B cell (primary cell): ENCODE data around the gene RAD51B. TPM values are rescaled to one million over a fixed set of nuclear protein-coding genes. Genes with fewer than 3 reads are reported as not detected.
"Not testable (repeated sequence)": the region's sequence is repeated elsewhere in the genome, so short reads cannot be mapped to it uniquely, and the experiment has no call there.

ENCODE experiments used
- ATAC-seq: fragments of 200-7000 bp; cut with Tn5 transposase; one replicate; pipeline ENCODE4 v1.10.0; 2021; ENCODE audit warnings: low read depth, mild to moderate bottlenecking, moderate number of reproducible peaks, moderate library complexity
- CTCF ChIA-PET: fragments of 350-600 bp; sonication (Branson Sonifier 250); formaldehyde crosslinking; loops from one replicate; lab custom pipeline; 2021; ENCODE audit warnings: antibody characterized with exemption, inconsistent platforms; lab: Charles Lee
- POLR2A ChIA-PET: fragments of 350-600 bp; sonication (Branson Sonifier 250); formaldehyde crosslinking; loops from one replicate; lab custom pipeline; 2021; ENCODE audit warnings: antibody characterized with exemption; lab: Charles Lee
- DNase-seq: peaks from one replicate; pipeline ENCODE4 v3.0.0; 2013
- H2AFZ ChIP-seq: 2 replicates; pipeline ENCODE4 v1.6.1; 2012; ENCODE audit warnings: mild to moderate bottlenecking, low read depth, low read length; ENCODE audit not compliant: insufficient read depth, poor library complexity, severe bottlenecking
- H3K27ac ChIP-seq, 2 donors: 1 replicate in 1 of 2; 2 replicates in 1 of 2; pipeline ENCODE4 v1.5.1; 2012 to 2013; ENCODE audit warnings: low read length in 2 of 2, mild to moderate bottlenecking in 2 of 2, moderate library complexity in 1 of 2
- H3K27me3 ChIP-seq, 4 experiments: fragments of 200-600 bp in 1 of 4; sonication (generic) in 1 of 4; replicated peaks in 1 of 4; 1 replicate in 2 of 4; 2 replicates in 2 of 4; pipeline versions ENCODE4 v1.6.1 to v1.7.0; 2013 to 2016; ENCODE audit warnings: low read length in 3 of 4, mild to moderate bottlenecking in 2 of 4, mixed read lengths in 1 of 4, moderate library complexity in 1 of 4; ENCODE audit not compliant: insufficient read depth in 4 of 4, control insufficient read depth in 3 of 4; ENCODE audit errors: control extremely low read depth in 1 of 4
- H3K36me3 ChIP-seq, 2 experiments: replicated peaks in 1 of 2; 1 replicate in 1 of 2; 2 replicates in 1 of 2; pipeline versions ENCODE4 v1.6.1 to v1.7.1; 2013; ENCODE audit warnings: low read length in 1 of 2; ENCODE audit not compliant: insufficient read depth in 2 of 2, control insufficient read depth in 1 of 2; ENCODE audit errors: control extremely low read depth in 1 of 2, extremely low read depth in 1 of 2
- H3K4me1 ChIP-seq, 2 donors: fragments of 200-600 bp in 1 of 2; sonication (generic) in 1 of 2; 1 replicate in 1 of 2; 2 replicates in 1 of 2; pipeline versions ENCODE4 v1.5.1 to v1.6.1; 2013 to 2017; ENCODE audit warnings: low read length in 2 of 2; ENCODE audit not compliant: control insufficient read depth in 2 of 2, insufficient read depth in 2 of 2
- H3K4me2 ChIP-seq: replicated peaks from 2 replicates; pipeline ENCODE3; 2012; ENCODE audit warnings: mild to moderate bottlenecking, low read depth, low read length; ENCODE audit not compliant: poor library complexity, severe bottlenecking
- H3K4me3 ChIP-seq, 5 experiments: fragments of 200-600 bp in 1 of 5; sonication (generic) in 1 of 5; 1 replicate in 3 of 5; 2 replicates in 2 of 5; pipeline versions ENCODE4 v1.5.1 to v1.7.0; 2011 to 2016; ENCODE audit warnings: low read length in 4 of 5, mild to moderate bottlenecking in 4 of 5, low read depth in 2 of 5, control low read depth in 1 of 5, moderate library complexity in 1 of 5; ENCODE audit not compliant: insufficient read depth in 1 of 5; ENCODE audit errors: control extremely low read depth in 1 of 5, extremely low read depth in 1 of 5
- H3K79me2 ChIP-seq: fragments of 200-600 bp; sonication (generic); one replicate; pipeline ENCODE4 v1.6.0; 2016; ENCODE audit warnings: low read length; ENCODE audit not compliant: control insufficient read depth, insufficient read depth
- H3K9ac ChIP-seq: fragments of 200-600 bp; sonication (generic); 2 replicates; pipeline ENCODE4 v1.6.1; 2017; ENCODE audit warnings: mild to moderate bottlenecking, low read length, moderate library complexity
- H3K9me3 ChIP-seq, 3 donors: one replicate each; pipeline versions ENCODE4 v1.6.1 to v1.7.1; 2013; ENCODE audit warnings: low read length in 2 of 3; ENCODE audit not compliant: control insufficient read depth in 2 of 3, insufficient read depth in 1 of 3; ENCODE audit errors: control extremely low read depth in 1 of 3
- H4K20me1 ChIP-seq: 2 replicates; pipeline ENCODE4 v1.6.0; 2012; ENCODE audit warnings: mild to moderate bottlenecking, low read length; ENCODE audit not compliant: insufficient read depth, control insufficient read depth, poor library complexity, severe bottlenecking
- H3K27ac Mint-ChIP-seq: one replicate; pipeline ENCODE4 v1.8.0; 2021; ENCODE audit warnings: mixed read lengths
- H3K27me3 Mint-ChIP-seq: one replicate; pipeline ENCODE4 v1.8.0; 2021; ENCODE audit warnings: mixed read lengths
- H3K4me1 Mint-ChIP-seq: one replicate; pipeline ENCODE4 v1.8.0; 2021; ENCODE audit warnings: mixed read lengths
- H3K4me3 Mint-ChIP-seq: one replicate; pipeline ENCODE4 v1.8.0; 2021; ENCODE audit warnings: mixed read lengths
- H3K9me3 Mint-ChIP-seq: one replicate; pipeline ENCODE4 v1.8.0; 2022; ENCODE audit warnings: mixed read lengths; ENCODE audit not compliant: insufficient read depth
- EZH2 ChIP-seq: IDR thresholded peaks from 2 replicates; pipeline ENCODE4 v1.6.1; 2012; ENCODE audit warnings: borderline replicate concordance, low read depth, mild to moderate bottlenecking, moderate library complexity, low read length; ENCODE audit not compliant: insufficient read depth, poor library complexity, severe bottlenecking
- WGBS: methylation state at CpG from one replicate; pipeline ENCODE4 v1.1.5; 2013; ENCODE audit warnings: missing lambda C conversion rate; ENCODE audit not compliant: insufficient coverage; 5-methylcytosine and 5-hydroxymethylcytosine counted together
- intact Hi-C: fragments of 100-400 bp; cut with micrococcal nuclease; formaldehyde crosslinking; loops from one replicate; pipeline ENCODE4 v1.10.0; 2022
- polyA plus RNA-seq: library from polyadenylated mRNA; depleted of rRNA; stranded (reverse); fragments of >200 nt; gene quantifications from 2 replicates; pipeline ENCODE4 v1.2.3, GENCODE V29; 2012
- total RNA-seq, 2 donors: library from RNA; stranded (reverse); fragments of 120-200 nt in 1 of 2; gene quantifications; 1 replicate in 1 of 2; 2 replicates in 1 of 2; pipeline versions ENCODE4 v1.2.3 to v1.2.4, GENCODE V29; 2013 to 2022
- TF ChIP-seq, protein P1 (sequence below): fragments of 200-600 bp; IDR thresholded peaks from one replicate; pipeline ENCODE4 v1.8.0; 2022; ENCODE audit warnings: antibody characterized with exemption, mild to moderate bottlenecking

The RAD51B gene
- total and polyA plus RNA-seq, 2 donors (not counting 1 experiment from before 2014, with no cell fraction given) = 6.5 to 60.6 TPM

DNA sequence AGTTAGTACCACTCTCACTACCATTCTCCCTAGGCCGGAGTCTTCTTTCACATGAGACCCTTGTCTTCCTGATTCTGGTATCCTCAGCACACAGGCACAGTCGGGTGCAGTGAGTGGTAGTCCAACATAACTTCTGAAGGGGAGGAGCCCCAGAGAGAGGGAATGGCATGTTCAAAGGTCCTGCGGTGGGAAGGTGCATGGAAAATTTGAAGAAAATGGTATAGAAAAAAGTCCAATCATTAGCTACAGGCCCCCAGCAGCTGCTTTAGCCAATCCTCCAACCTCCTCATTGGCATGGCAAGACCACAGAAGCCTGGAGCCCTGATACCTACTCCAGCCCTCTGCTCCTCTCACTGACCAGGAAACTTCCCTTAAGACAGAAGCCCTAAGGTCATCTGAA, 876.7 kb downstream of the RAD51B start:
- no peaks in the 10 kb centered on the region for H3K27me3 Mint-ChIP-seq
- CTCF ChIA-PET = no interaction called here
- Histone ChIP-seq H3K4me1 (peaks cover 9 to 31% of the 10 kb centered on the region in 2 donors), H2AFZ (no peak overlapping the region), H3K27me3 (no peaks in the 10 kb centered on the region), H3K4me3 (no peak overlapping the region), H3K36me3 (no peaks in the 10 kb centered on the region), H4K20me1 (no peaks in the 10 kb centered on the region), H3K79me2 (no peaks in the 10 kb centered on the region), H3K9ac (no peak overlapping the region), H3K27ac (no peak overlapping the region), H3K4me2 (no peak overlapping the region), H3K9me3 (peaks cover 0 to 21% (median 5%) of the 10 kb centered on the region in 3 donors)
- H3K4me1 Mint-ChIP-seq = peaks cover 44% of the 10 kb centered on the region
- intact Hi-C loops = no loop called here
- H3K27ac Mint-ChIP-seq = no peak overlapping the region
- no peak overlapping the region for H3K4me3 Mint-ChIP-seq
- no peak for DNase-seq
- TF ChIP-seq EZH2 = no peak
- TF ChIP-seq, protein P1, sequence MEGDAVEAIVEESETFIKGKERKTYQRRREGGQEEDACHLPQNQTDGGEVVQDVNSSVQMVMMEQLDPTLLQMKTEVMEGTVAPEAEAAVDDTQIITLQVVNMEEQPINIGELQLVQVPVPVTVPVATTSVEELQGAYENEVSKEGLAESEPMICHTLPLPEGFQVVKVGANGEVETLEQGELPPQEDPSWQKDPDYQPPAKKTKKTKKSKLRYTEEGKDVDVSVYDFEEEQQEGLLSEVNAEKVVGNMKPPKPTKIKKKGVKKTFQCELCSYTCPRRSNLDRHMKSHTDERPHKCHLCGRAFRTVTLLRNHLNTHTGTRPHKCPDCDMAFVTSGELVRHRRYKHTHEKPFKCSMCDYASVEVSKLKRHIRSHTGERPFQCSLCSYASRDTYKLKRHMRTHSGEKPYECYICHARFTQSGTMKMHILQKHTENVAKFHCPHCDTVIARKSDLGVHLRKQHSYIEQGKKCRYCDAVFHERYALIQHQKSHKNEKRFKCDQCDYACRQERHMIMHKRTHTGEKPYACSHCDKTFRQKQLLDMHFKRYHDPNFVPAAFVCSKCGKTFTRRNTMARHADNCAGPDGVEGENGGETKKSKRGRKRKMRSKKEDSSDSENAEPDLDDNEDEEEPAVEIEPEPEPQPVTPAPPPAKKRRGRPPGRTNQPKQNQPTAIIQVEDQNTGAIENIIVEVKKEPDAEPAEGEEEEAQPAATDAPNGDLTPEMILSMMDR = no peak
- ATAC-seq = no peak
- WGBS = no CpG with 5 or more reads among the region's 3 CpGs
- POLR2A ChIA-PET = no interaction called here
- H3K9me3 Mint-ChIP-seq = no peaks in the 10 kb centered on the region

GRCh38 chr14:68696721-68697495, 877.3 kb downstream of the RAD51B start:
- Histone ChIP-seq H3K9me3 (peaks cover 0 to 21% (median 5%) of the 10 kb centered on the region in 3 donors), H3K9ac (no peak overlapping the region), H3K4me3 (no peak overlapping the region), H3K27ac (no peak overlapping the region), H3K4me2 (no peak overlapping the region), H3K79me2 (no peaks in the 10 kb centered on the region), H2AFZ (no peak overlapping the region), H3K36me3 (no peaks in the 10 kb centered on the region), H4K20me1 (no peaks in the 10 kb centered on the region), H3K4me1 (peaks cover 4 to 26% of the 10 kb centered on the region in 2 donors), H3K27me3 (no peaks in the 10 kb centered on the region)
- POLR2A ChIA-PET = no interaction called here
- H3K4me3 Mint-ChIP-seq = no peak overlapping the region
- no peak overlapping the region for H3K27ac Mint-ChIP-seq
- peaks cover 41% of the 10 kb centered on the region for H3K4me1 Mint-ChIP-seq
- CTCF ChIA-PET = no interaction called here
- intact Hi-C loops = no loop called here
- ATAC-seq = no peak
- no peaks in the 10 kb centered on the region for H3K27me3 Mint-ChIP-seq
- no peaks in the 10 kb centered on the region for H3K9me3 Mint-ChIP-seq
- WGBS = 95% methylated on average over 3 of the region's 6 CpGs
- no peak for TF ChIP-seq EZH2
- DNase-seq = no peak

GRCh38 chr14:68698773-68699172, 879.2 kb downstream of the RAD51B start:
- H4K20me1 ChIP-seq, H3K27me3 ChIP-seq, intact Hi-C loops, H2AFZ ChIP-seq, H3K36me3 ChIP-seq, POLR2A ChIA-PET, H3K4me2 ChIP-seq, H3K9ac ChIP-seq, H3K27ac ChIP-seq, H3K27ac Mint-ChIP-seq, H3K79me2 ChIP-seq, H3K9me3 Mint-ChIP-seq, H3K4me3 Mint-ChIP-seq, DNase-seq, H3K27me3 Mint-ChIP-seq, ATAC-seq, H3K4me3 ChIP-seq: not testable (repeated sequence)
- CTCF ChIA-PET = interaction anchor here (0.6 kb wide), 1 partner anchor 145 kb away, joined by 3 read pairs; no protein-coding TSS in a partner anchor
- peaks cover 4 to 26% of the 10 kb centered on the region in 2 donors for H3K4me1 ChIP-seq
- 100% methylated on average over 8 of the region's 14 CpGs for WGBS
- peaks cover 31% of the 10 kb centered on the region for H3K4me1 Mint-ChIP-seq
- peaks cover 0 to 21% (median 5%) of the 10 kb centered on the region in 3 donors for H3K9me3 ChIP-seq
